Panc1 (cell line): ENCODE measurements around the gene CYP4B1. TPM values are rescaled to one million over a fixed set of nuclear protein-coding genes. Genes with fewer than 3 reads are reported as not detected.

ENCODE experiments used
- ATAC-seq: fragments of 200-7000 bp; cut with Tn5 transposase; 2 replicates; pipeline ENCODE4 v1.9.1; 2020; ENCODE audit warnings: mild to moderate bottlenecking, moderate library complexity
- BruUV-seq: library from RNA; stranded (reverse); fragments of 400-500 nt; replicated peaks from 2 replicates; lab custom pipeline; 2021; lab: Mats Ljungman, UMichigan
- CTCF ChIA-PET: fragments of 300-600 bp; sonication (Branson Sonifier 250); formaldehyde crosslinking; loops from one replicate; lab custom pipeline; 2022; ENCODE audit warnings: antibody characterized with exemption; lab: Charles Lee
- POLR2A ChIA-PET: fragments of 300-600 bp; sonication (Branson Sonifier 250); formaldehyde crosslinking; loops from one replicate; lab custom pipeline; 2022; ENCODE audit warnings: antibody characterized with exemption; lab: Charles Lee
- DNase-seq: peaks from one replicate; pipeline ENCODE4 v3.0.0-alpha.2; 2010; ENCODE audit warnings: low read depth, low spot score
- H3K27ac ChIP-seq: 2 replicates; pipeline ENCODE4 v1.5.1; 2011; ENCODE audit warnings: mild to moderate bottlenecking, low read length, inconsistent platforms
- H3K27me3 ChIP-seq: fragments of 200-500 bp; sonication (Bioruptor generic); 2 replicates; pipeline ENCODE4 v1.6.0; 2014; ENCODE audit warnings: low read length, inconsistent platforms; ENCODE audit not compliant: control insufficient read depth, insufficient read depth
- H3K36me3 ChIP-seq: fragments of 200-500 bp; sonication (Bioruptor generic); 2 replicates; pipeline ENCODE4 v1.5.1; 2014; ENCODE audit warnings: inconsistent platforms, mild to moderate bottlenecking, low read length, moderate library complexity; ENCODE audit not compliant: control insufficient read depth, insufficient read depth
- H3K4me1 ChIP-seq: 2 replicates; pipeline ENCODE4 v1.5.1; 2011; ENCODE audit warnings: inconsistent platforms, mild to moderate bottlenecking, low read length, moderate library complexity; ENCODE audit not compliant: control insufficient read depth, insufficient read depth
- H3K4me3 ChIP-seq, 2 experiments: 2 replicates each; pipeline ENCODE4 v1.5.1; 2011 to 2012; ENCODE audit warnings: low read depth in 2 of 2, low read length in 2 of 2, mild to moderate bottlenecking in 2 of 2, inconsistent platforms in 1 of 2, moderate library complexity in 1 of 2
- H3K9me3 ChIP-seq: fragments of 200-500 bp; sonication (Bioruptor generic); 2 replicates; pipeline ENCODE4 v1.5.1; 2014; ENCODE audit warnings: low read depth, mild to moderate bottlenecking, inconsistent platforms, low read length, moderate library complexity; ENCODE audit not compliant: control insufficient read depth, insufficient read depth
- CTCF ChIP-seq: fragments of 450-650 bp; IDR thresholded peaks from 2 replicates; pipeline ENCODE4 v1.5.1; 2017; ENCODE audit warnings: mild to moderate bottlenecking
- POLR2AphosphoS5 ChIP-seq: IDR thresholded peaks from 2 replicates; pipeline ENCODE4 v1.6.1; 2012; ENCODE audit warnings: mild to moderate bottlenecking, low read depth, low read length, moderate library complexity
- REST ChIP-seq, 2 experiments: IDR thresholded peaks; 2 replicates each; pipeline ENCODE4 v1.6.1; 2011 to 2012; ENCODE audit warnings: low read depth in 2 of 2, control low read depth in 1 of 2, low read length in 1 of 2, mild to moderate bottlenecking in 1 of 2, moderate library complexity in 1 of 2; ENCODE audit not compliant: insufficient read depth in 1 of 2
- SIN3A ChIP-seq: IDR thresholded peaks from 2 replicates; pipeline ENCODE4 v1.6.1; 2012; ENCODE audit warnings: low read depth, mild to moderate bottlenecking, low read length, moderate library complexity, borderline replicate concordance; ENCODE audit not compliant: insufficient read depth
- TCF7L2 ChIP-seq: IDR thresholded peaks from 2 replicates; pipeline ENCODE4 v1.6.1; 2011; ENCODE audit warnings: mild to moderate bottlenecking, low read depth, low read length, inconsistent platforms
- in situ Hi-C: cut with HindIII; loops from 2 replicates; pipeline ENCODE4 v1.10.0; 2016; ENCODE audit warnings: low sequenced_read_pairs, low pct_unique_long_range_greater_than_20kb
- intact Hi-C: fragments of 100-400 bp; cut with micrococcal nuclease; formaldehyde crosslinking; loops from one replicate; pipeline ENCODE4 v1.10.0; 2022; ENCODE audit not compliant: unreplicated experiment
- total RNA-seq: library from RNA; stranded (reverse); gene quantifications from one replicate; pipeline ENCODE4 v1.2.1, GENCODE V29; 2021; ENCODE audit not compliant: unreplicated experiment

Gene CYP4B1
- total RNA-seq, 1 experiment from 2014 or later = not detected

- Histone ChIP-seq H3K4me1 (no peaks in the 10 kb centered on the region), H3K4me3 (no peak overlapping the region), H3K36me3 (no peaks in the 10 kb centered on the region), H3K9me3 (no peaks in the 10 kb centered on the region), H3K27me3 (peaks cover 2% of the 10 kb centered on the region; the same call in 1 of the 2 replicates), H3K27ac (no peak overlapping the region)
- ChIA-PET CTCF (no interaction called here), POLR2A (no interaction called here)
- no peak for ATAC-seq
- TF ChIP-seq TCF7L2 = no peak
- no peak for TF ChIP-seq REST (IDR thresholded peaks at IDR 0.05; ENCODE audit: insufficient read depth in 1 of 2, low read depth in 2 of 2, low read length in 1 of 2)
- TF ChIP-seq SIN3A = no peak
- no peak for TF ChIP-seq CTCF
- TF ChIP-seq POLR2AphosphoS5 = no peak
- no TSS peak for BruUV-seq
- in situ Hi-C loops (no loop called here), intact Hi-C loops (no loop called here)
- DNase-seq = no peak
Observed at GRCh38 chr1:46802901-46803574, 4.2 kb downstream of the CYP4B1 start.

DNA sequence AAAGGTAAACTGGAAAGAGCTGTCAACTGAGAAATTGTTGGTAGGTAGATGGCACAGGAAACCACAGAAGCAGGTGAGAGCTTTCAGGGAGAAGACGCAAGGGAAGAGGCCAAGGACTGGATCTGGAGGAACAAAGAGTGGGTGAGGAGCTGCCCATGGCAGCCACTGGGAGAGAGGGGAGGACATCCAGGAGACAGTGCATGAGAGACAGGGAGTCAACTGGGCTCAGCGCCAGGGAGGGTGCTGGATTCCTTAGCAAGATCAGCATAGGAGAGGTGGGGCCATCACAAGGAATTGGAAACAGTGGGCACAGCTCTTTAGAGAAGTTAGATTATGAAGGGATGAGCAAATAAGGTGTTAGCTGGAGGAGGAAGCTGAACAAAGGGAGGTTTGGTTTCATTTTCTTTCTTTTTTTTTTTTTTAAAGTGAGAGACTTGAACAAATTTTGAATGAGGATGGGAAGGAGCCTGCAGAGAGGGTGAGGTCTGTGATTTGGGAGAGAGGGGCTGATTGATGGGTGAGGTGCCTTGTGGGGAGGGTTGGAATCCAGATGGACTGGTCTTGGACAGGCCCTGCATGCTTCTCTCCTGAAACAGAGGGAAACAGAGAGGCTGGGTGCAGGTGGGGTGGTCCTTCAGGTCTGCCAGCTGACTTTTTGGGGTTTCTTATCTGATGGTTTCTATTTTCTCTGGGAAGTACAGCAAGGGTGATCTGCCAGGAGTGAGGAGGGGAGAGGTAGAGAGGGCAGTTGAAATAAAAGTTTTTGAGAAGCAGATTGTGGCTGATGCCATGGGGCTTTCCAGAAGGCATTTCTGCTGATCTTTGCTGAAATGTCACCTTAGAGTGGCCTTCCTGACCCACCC is 5.4 kb downstream of the CYP4B1 start:
- intact Hi-C loops = no loop called here
- no peaks in the 10 kb centered on the region for H3K36me3 ChIP-seq
- CTCF ChIA-PET = no interaction called here
- H3K27ac ChIP-seq = no peak overlapping the region
- H3K4me1 ChIP-seq = no peaks in the 10 kb centered on the region
- H3K9me3 ChIP-seq = no peaks in the 10 kb centered on the region
- POLR2A ChIA-PET = interaction anchor here (0.6 kb wide), 1 partner anchor 66 kb away, joined by 3 read pairs; no protein-coding TSS in a partner anchor
- no TSS peak for BruUV-seq
- TF ChIP-seq POLR2AphosphoS5 (no peak), REST (IDR thresholded peaks at IDR 0.05; ENCODE audit: insufficient read depth in 1 of 2, low read depth in 2 of 2, low read length in 1 of 2) (no peak), SIN3A (no peak), CTCF (no peak), TCF7L2 (no peak)
- no peak overlapping the region for H3K4me3 ChIP-seq
- peaks cover 1% of the 10 kb centered on the region; the same call in 1 of the 2 replicates for H3K27me3 ChIP-seq
- in situ Hi-C loops = no loop called here
- ATAC-seq = no peak
- no peak for DNase-seq
